Measurements from ENCODE around the gene GRID1. TPM values are rescaled to one million over a fixed set of nuclear protein-coding genes. Genes with fewer than 3 reads are reported as not detected.

The GRID1 gene
- total RNA-seq, 1 experiment from 2014 or later, result 5.6 TPM

GRCh38 chr10:85900487-85900886, 466.1 kb downstream of the GRID1 start:
- H3K36me3 ChIP-seq (ENCODE audit: control insufficient read depth in 1 of 2, insufficient read depth in 2 of 2, low read length in 2 of 2), result no peaks in the 10 kb centered on the region
- no peak overlapping the region for H3K4me3 ChIP-seq (replicated peaks in 1 of 2; ENCODE audit: low read depth in 1 of 2, low read length in 2 of 2)
- no peaks in the 10 kb centered on the region; the same call in 1 of the 2 replicates for H4K20me1 ChIP-seq (ENCODE audit: insufficient read depth)
- ChIA-PET POLR2A (no interaction called here), RAD21 (ENCODE audit: low non-redundant PET in 1 of 2, low total read pairs in 2 of 2, uncharacterized antibody in 2 of 2, unreplicated experiment in 2 of 2) (no interaction called here), CTCF (no interaction called here)
- H3K79me2 ChIP-seq (ENCODE audit: insufficient read depth, low read length), result no peaks in the 10 kb centered on the region
- peaks cover 0 to 9% of the 10 kb centered on the region in 2 experiments; a peak in 1 of 4 replicates for H3K4me1 ChIP-seq (ENCODE audit: control insufficient read depth in 1 of 2, insufficient read depth in 2 of 2, low read length in 2 of 2)
- no peak overlapping the region for H3K4me2 ChIP-seq (ENCODE audit: low read length)
- H2AFZ ChIP-seq (ENCODE audit: low read depth, low read length, poor library complexity, severe bottlenecking), result no peak overlapping the region
- no peaks in the 10 kb centered on the region; the same call in 1 of the 2 replicates for H3K27me3 ChIP-seq (ENCODE audit: insufficient read depth, low read length)
- no peaks in the 10 kb centered on the region for H3K9me2 ChIP-seq (ENCODE audit: insufficient read depth)
- no peak overlapping the region for H3K27ac ChIP-seq (ENCODE audit: low read depth, low read length)
- TF ChIP-seq CEBPB (IDR thresholded peaks at IDR 0.05; ENCODE audit: low read depth), result no peak
- DNase-seq (ENCODE audit: low read depth, low spot score) (no peak), ATAC-seq (no peak)
- no peak overlapping the region for H3K9ac ChIP-seq (ENCODE audit: low read length)
- intact Hi-C loops (cut with micrococcal nuclease), result no loop called here
- H3K9me3 ChIP-seq (ENCODE audit: control insufficient read depth in 1 of 2, insufficient read depth in 1 of 2, low read depth in 1 of 2, low read length in 2 of 2), result no peaks in the 10 kb centered on the region
- no TSS peak for BruUV-seq (replicated peaks)

- BruUV-seq (replicated peaks), result no TSS peak
- Histone ChIP-seq H3K4me2 (ENCODE audit: low read length) (no peak overlapping the region), H3K36me3 (ENCODE audit: control insufficient read depth in 1 of 2, insufficient read depth in 2 of 2, low read length in 2 of 2) (no peaks in the 10 kb centered on the region), H2AFZ (ENCODE audit: low read depth, low read length, poor library complexity, severe bottlenecking) (no peak overlapping the region), H3K9ac (ENCODE audit: low read length) (no peak overlapping the region), H4K20me1 (ENCODE audit: insufficient read depth) (no peaks in the 10 kb centered on the region; the same call in 1 of the 2 replicates), H3K4me3 (replicated peaks in 1 of 2; ENCODE audit: low read depth in 1 of 2, low read length in 2 of 2) (no peak overlapping the region), H3K27ac (ENCODE audit: low read depth, low read length) (no peak overlapping the region), H3K9me3 (ENCODE audit: control insufficient read depth in 1 of 2, insufficient read depth in 1 of 2, low read depth in 1 of 2, low read length in 2 of 2) (no peaks in the 10 kb centered on the region), H3K9me2 (ENCODE audit: insufficient read depth) (no peaks in the 10 kb centered on the region), H3K4me1 (ENCODE audit: control insufficient read depth in 1 of 2, insufficient read depth in 2 of 2, low read length in 2 of 2) (peaks cover 0 to 9% of the 10 kb centered on the region in 2 experiments; a peak in 1 of 4 replicates), H3K27me3 (ENCODE audit: insufficient read depth, low read length) (no peaks in the 10 kb centered on the region; the same call in 1 of the 2 replicates), H3K79me2 (ENCODE audit: insufficient read depth, low read length) (no peaks in the 10 kb centered on the region)
- no peak for DNase-seq (ENCODE audit: low read depth, low spot score)
- ChIA-PET POLR2A (no interaction called here), CTCF (no interaction called here), RAD21 (ENCODE audit: low non-redundant PET in 1 of 2, low total read pairs in 2 of 2, uncharacterized antibody in 2 of 2, unreplicated experiment in 2 of 2) (no interaction called here)
- TF ChIP-seq TCF7L2 (IDR thresholded peaks at IDR 0.05; ENCODE audit: borderline replicate concordance, extremely low read depth, insufficient read depth, insufficient read length), result no peak
- TF ChIP-seq FOSL1 (IDR thresholded peaks at IDR 0.05; ENCODE audit: low read depth), result no peak
- no peak for TF ChIP-seq ELF1 (IDR thresholded peaks at IDR 0.05; ENCODE audit: borderline replicate concordance, low read depth)
- TF ChIP-seq ZNF274 (IDR thresholded peaks at IDR 0.05; ENCODE audit: low read depth, low read length), result no peak
- TF ChIP-seq YY1 (IDR thresholded peaks at IDR 0.05; ENCODE audit: extremely low read depth, insufficient replicate concordance, low read depth, low read length), result no peak
- TF ChIP-seq REST (IDR thresholded peaks at IDR 0.05; ENCODE audit: low read depth), result no peak
- TF ChIP-seq CEBPB (IDR thresholded peaks at IDR 0.05; ENCODE audit: low read depth), result no peak
- TF ChIP-seq JUND (IDR thresholded peaks at IDR 0.05), result no peak
- TF ChIP-seq MAX (IDR thresholded peaks at IDR 0.05), result no peak
- TF ChIP-seq EZH2 (IDR thresholded peaks at IDR 0.05), result no peak
- TF ChIP-seq SP1 (IDR thresholded peaks at IDR 0.05; ENCODE audit: low read depth), result no peak
- TF ChIP-seq SIN3A (IDR thresholded peaks at IDR 0.05; ENCODE audit: low read depth), result no peak
- intact Hi-C loops (cut with micrococcal nuclease), result no loop called here
- no peak for ATAC-seq
Measured at GRCh38 chr10:85900061-85900460, 466.5 kb downstream of the GRID1 start.

Measured in HCT116 (cell line).